ENCODE data around the gene CHGA.
A peak's percentile ranks its signal among the peaks of the same experiment; 100 is the strongest.

Gene CHGA

GRCh38 chr14:92927349-92928257 lies 4.7 kb downstream of the CHGA start:
- TF ChIP-seq CTCF (conservative IDR thresholded peaks at IDR 0.05; ENCODE audit: low read depth), result no peak
- DNase-seq (ENCODE audit: low spot score), result no peak
- H3K27ac ChIP-seq, result no peak overlapping the region
- ChIA-PET CTCF (interaction anchor here (0.7 kb wide), 3 partner anchors 11 to 47 kb away, joined by 3 to 4 read pairs (median 3); no protein-coding TSS in a partner anchor), POLR2A (ENCODE audit: low non-redundant PET) (no interaction called here)

GRCh38 chr14:92928258-92928629 lies 5.3 kb downstream of the CHGA start:
- DNase-seq (ENCODE audit: low spot score), result no peak
- TF ChIP-seq CTCF (conservative IDR thresholded peaks at IDR 0.05; ENCODE audit: low read depth), result no peak
- no peak overlapping the region for H3K27ac ChIP-seq
- ChIA-PET CTCF (no interaction called here), POLR2A (ENCODE audit: low non-redundant PET) (no interaction called here)

- no peak for DNase-seq (ENCODE audit: low spot score)
- ChIA-PET CTCF (no interaction called here), POLR2A (ENCODE audit: low non-redundant PET) (interaction anchor here (0.6 kb wide), 1 partner anchor 115 kb away, joined by 5 read pairs; no protein-coding TSS in a partner anchor)
- H3K27ac ChIP-seq, result no peak overlapping the region
- TF ChIP-seq CTCF (conservative IDR thresholded peaks at IDR 0.05; ENCODE audit: low read depth), result no peak
Observed at GRCh38 chr14:92928961-92929688, 6.2 kb downstream of the CHGA start.

GRCh38 chr14:92929689-92930608 lies 7.0 kb downstream of the CHGA start:
- DNase-seq (ENCODE audit: low spot score), result no peak
- 0 out of 2 replicates have a peak overlapping the region, but pooled peaks have one; percentile 21 for H3K27ac ChIP-seq
- TF ChIP-seq CTCF (conservative IDR thresholded peaks at IDR 0.05; ENCODE audit: low read depth), result no peak
- POLR2A ChIA-PET (ENCODE audit: low non-redundant PET), result no interaction called here
- CTCF ChIA-PET, result interaction anchor here (0.5 to 0.8 kb wide), 5 partner anchors 15 to 244 kb away, joined by 3 to 4 read pairs (median 3); no protein-coding TSS in a partner anchor

DNA sequence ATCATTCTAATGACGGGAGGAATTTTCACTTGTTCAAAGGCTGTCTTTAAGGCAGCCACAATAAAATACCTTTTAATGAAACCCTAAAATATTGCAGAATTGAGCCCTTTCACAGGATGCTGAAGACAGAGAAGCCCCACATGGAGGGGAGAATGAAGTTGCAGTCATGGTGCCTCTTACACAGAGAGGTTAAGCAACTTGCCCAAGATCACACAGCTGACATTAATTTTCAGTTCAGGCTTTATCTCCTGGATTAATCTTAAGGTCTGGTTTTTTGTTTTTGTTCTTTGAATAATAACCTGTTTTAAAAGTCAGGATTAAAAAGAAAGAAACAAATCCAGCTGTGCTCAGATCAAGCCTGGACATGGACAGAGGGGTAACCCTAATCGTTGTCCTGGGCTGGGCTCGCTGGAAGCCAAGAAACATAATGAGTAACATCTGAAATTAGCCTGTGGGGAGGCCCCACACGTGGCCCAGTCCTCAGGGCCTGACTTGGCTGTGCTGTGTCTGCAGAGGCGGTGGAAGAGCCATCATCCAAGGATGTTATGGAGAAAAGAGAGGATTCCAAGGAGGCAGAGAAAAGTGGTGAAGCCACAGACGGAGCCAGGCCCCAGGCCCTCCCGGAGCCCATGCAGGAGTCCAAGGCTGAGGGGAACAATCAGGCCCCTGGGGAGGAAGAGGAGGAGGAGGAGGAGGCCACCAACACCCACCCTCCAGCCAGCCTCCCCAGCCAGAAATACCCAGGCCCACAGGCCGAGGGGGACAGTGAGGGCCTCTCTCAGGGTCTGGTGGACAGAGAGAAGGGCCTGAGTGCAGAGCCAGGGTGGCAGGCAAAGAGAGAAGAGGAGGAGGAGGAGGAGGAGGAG lies 8.0 kb downstream of the CHGA start:
- no peak for TF ChIP-seq CTCF (conservative IDR thresholded peaks at IDR 0.05; ENCODE audit: low read depth)
- no peak for DNase-seq (ENCODE audit: low spot score)
- H3K27ac ChIP-seq, result peak overlapping the region; percentile 61
- ChIA-PET POLR2A (ENCODE audit: low non-redundant PET) (no interaction called here), CTCF (interaction anchor here (0.6 to 0.8 kb wide), 2 partner anchors 16 to 50 kb away, joined by 3 to 4 read pairs; no protein-coding TSS in a partner anchor)

All from RWPE1 (cell line).